ENCODE results near the gene SUPT5H.

SUPT5H gene

GRCh38 chr19:39480337-39481228, 35.2 kb downstream of the SUPT5H start, which contains the start of gene TIMM50:
Gene TIMM50 (plus strand): TSS chr19:39480838. CDS start chr19:39480854, 16 bp downstream.
- Histone ChIP-seq H3K4me2 (ENCODE audit: low read length) (peak within 1 kb of the TSS; percentile 99), H3K9me3 (ENCODE audit: insufficient read depth, low read length) (no peaks in the 10 kb centered on the region), H3K4me1 (ENCODE audit: low read length) (peaks cover 20% of the 10 kb centered on the region), H4K20me1 (ENCODE audit: insufficient read depth, low read length) (no peaks in the 10 kb centered on the region), H3K27ac (ENCODE audit: low read length) (peak within 1 kb of the TSS; percentile 59), H3K79me2 (ENCODE audit: low read length) (peaks cover 37% of the 10 kb centered on the region), H3K4me3 (ENCODE audit: low read length) (peak within 1 kb of the TSS; percentile 90), H3K36me3 (replicated peaks; ENCODE audit: low read depth, low read length) (peaks cover 27% of the 10 kb centered on the region), H3K9ac (ENCODE audit: low read length) (peak within 1 kb of the TSS; percentile 87), H2AFZ (ENCODE audit: low read depth, low read length) (peak within 1 kb of the TSS; percentile 24), H3K27me3 (ENCODE audit: low read depth, low read length) (no peaks in the 10 kb centered on the region)
- TF ChIP-seq EZH2phosphoT487 (IDR thresholded peaks at IDR 0.05; ENCODE audit: low read depth) (no peak), CTCF (IDR thresholded peaks at IDR 0.05; ENCODE audit: low read depth, low read length) (0 out of 2 replicates have a peak, but pooled peaks have one; percentile 6)

- peaks cover 22% of the 10 kb centered on the region for H3K36me3 ChIP-seq (replicated peaks; ENCODE audit: low read depth, low read length)
- no peaks in the 10 kb centered on the region for H4K20me1 ChIP-seq (ENCODE audit: insufficient read depth, low read length)
- peak overlapping the region; percentile 90 for H3K4me3 ChIP-seq (ENCODE audit: low read length)
- H3K9ac ChIP-seq (ENCODE audit: low read length), result peak overlapping the region; percentile 87
- H3K79me2 ChIP-seq (ENCODE audit: low read length), result peaks cover 37% of the 10 kb centered on the region
- H3K27me3 ChIP-seq (ENCODE audit: low read depth, low read length), result no peaks in the 10 kb centered on the region
- H3K4me2 ChIP-seq (ENCODE audit: low read length), result peak overlapping the region; percentile 99
- H3K4me1 ChIP-seq (ENCODE audit: low read length), result peaks cover 20% of the 10 kb centered on the region
- TF ChIP-seq CTCF (IDR thresholded peaks at IDR 0.05; ENCODE audit: low read depth, low read length) (no peak), EZH2phosphoT487 (IDR thresholded peaks at IDR 0.05; ENCODE audit: low read depth) (no peak)
- peak overlapping the region; percentile 46 for H3K27ac ChIP-seq (ENCODE audit: low read length)
- H2AFZ ChIP-seq (ENCODE audit: low read depth, low read length), result no peak overlapping the region
- H3K9me3 ChIP-seq (ENCODE audit: insufficient read depth, low read length), result no peaks in the 10 kb centered on the region
Observed at GRCh38 chr19:39481229-39481545, 35.8 kb downstream of the SUPT5H start.

- H3K4me1 ChIP-seq (ENCODE audit: low read length), result peaks cover 20% of the 10 kb centered on the region
- H2AFZ ChIP-seq (ENCODE audit: low read depth, low read length), result no peak overlapping the region
- H3K36me3 ChIP-seq (replicated peaks; ENCODE audit: low read depth, low read length), result peaks cover 23% of the 10 kb centered on the region
- peak overlapping the region; percentile 99 for H3K4me2 ChIP-seq (ENCODE audit: low read length)
- H3K9me3 ChIP-seq (ENCODE audit: insufficient read depth, low read length), result no peaks in the 10 kb centered on the region
- H3K27me3 ChIP-seq (ENCODE audit: low read depth, low read length), result no peaks in the 10 kb centered on the region
- peak overlapping the region; percentile 90 for H3K4me3 ChIP-seq (ENCODE audit: low read length)
- H3K27ac ChIP-seq (ENCODE audit: low read length), result no peak overlapping the region
- peak overlapping the region; percentile 87 for H3K9ac ChIP-seq (ENCODE audit: low read length)
- TF ChIP-seq CTCF (IDR thresholded peaks at IDR 0.05; ENCODE audit: low read depth, low read length) (no peak), EZH2phosphoT487 (IDR thresholded peaks at IDR 0.05; ENCODE audit: low read depth) (no peak)
- H3K79me2 ChIP-seq (ENCODE audit: low read length), result peaks cover 38% of the 10 kb centered on the region
- H4K20me1 ChIP-seq (ENCODE audit: insufficient read depth, low read length), result no peaks in the 10 kb centered on the region
Observed at GRCh38 chr19:39481676-39482075, 36.3 kb downstream of the SUPT5H start.

GRCh38 chr19:39483141-39483540, 37.8 kb downstream of the SUPT5H start:
- Histone ChIP-seq H3K79me2 (ENCODE audit: low read length) (peaks cover 42% of the 10 kb centered on the region), H3K27me3 (ENCODE audit: low read depth, low read length) (no peaks in the 10 kb centered on the region), H3K4me1 (ENCODE audit: low read length) (peaks cover 20% of the 10 kb centered on the region), H3K9ac (ENCODE audit: low read length) (no peak overlapping the region), H3K4me3 (ENCODE audit: low read length) (no peak overlapping the region), H3K4me2 (ENCODE audit: low read length) (no peak overlapping the region), H2AFZ (ENCODE audit: low read depth, low read length) (no peak overlapping the region), H3K27ac (ENCODE audit: low read length) (no peak overlapping the region), H3K9me3 (ENCODE audit: insufficient read depth, low read length) (no peaks in the 10 kb centered on the region), H4K20me1 (ENCODE audit: insufficient read depth, low read length) (no peaks in the 10 kb centered on the region), H3K36me3 (replicated peaks; ENCODE audit: low read depth, low read length) (peaks cover 29% of the 10 kb centered on the region)
- TF ChIP-seq EZH2phosphoT487 (IDR thresholded peaks at IDR 0.05; ENCODE audit: low read depth), result no peak
- no peak for TF ChIP-seq CTCF (IDR thresholded peaks at IDR 0.05; ENCODE audit: low read depth, low read length)
